Stimulated activated naive B cell treated with anti-CD40 and anti-IgM and Interleukin-4, amounts not matched to agents 10 μg/mL and 1 μg/mL and 100 μg/mL, for 72 hours (primary cell): Measurements from ENCODE around the gene CDC42BPB.
"Not testable (repeated sequence)": the region's sequence is repeated elsewhere in the genome, so short reads cannot be mapped to it uniquely, and the experiment has no call there.

Experiments used
- ATAC-seq, 2 donors: fragments of 150-1000 bp; cut with Tn5 transposase; replicated peaks; 2 replicates each; pipeline ENCODE4 v1.10.0; 2021; ENCODE audit warnings: moderate library complexity in 1 of 2
- DNase-seq: peaks from one replicate; pipeline ENCODE4 v3.0.0; 2021
- H3K27ac Mint-ChIP-seq: one replicate; pipeline ENCODE4 v1.8.0; 2022; ENCODE audit warnings: mild to moderate bottlenecking, mixed read lengths
- H3K27me3 Mint-ChIP-seq, 2 donors: one replicate each; pipeline ENCODE4 v1.8.0; 2022; ENCODE audit warnings: mixed read lengths in 2 of 2
- H3K36me3 Mint-ChIP-seq, 2 donors: one replicate each; pipeline ENCODE4 v1.8.0; 2022; ENCODE audit warnings: mixed read lengths in 2 of 2, mild to moderate bottlenecking in 1 of 2
- H3K4me1 Mint-ChIP-seq, 2 donors: one replicate each; pipeline ENCODE4 v1.8.0; 2022; ENCODE audit warnings: mixed read lengths in 2 of 2, mild to moderate bottlenecking in 1 of 2
- H3K4me3 Mint-ChIP-seq, 2 donors: one replicate each; pipeline ENCODE4 v1.8.0; 2022; ENCODE audit warnings: mild to moderate bottlenecking in 2 of 2, mixed read lengths in 2 of 2, moderate library complexity in 1 of 2
- H3K9me3 Mint-ChIP-seq, 2 donors: one replicate each; pipeline ENCODE4 v1.8.0; 2022; ENCODE audit warnings: mixed read lengths in 2 of 2, mild to moderate bottlenecking in 1 of 2

CDC42BPB gene

DNA sequence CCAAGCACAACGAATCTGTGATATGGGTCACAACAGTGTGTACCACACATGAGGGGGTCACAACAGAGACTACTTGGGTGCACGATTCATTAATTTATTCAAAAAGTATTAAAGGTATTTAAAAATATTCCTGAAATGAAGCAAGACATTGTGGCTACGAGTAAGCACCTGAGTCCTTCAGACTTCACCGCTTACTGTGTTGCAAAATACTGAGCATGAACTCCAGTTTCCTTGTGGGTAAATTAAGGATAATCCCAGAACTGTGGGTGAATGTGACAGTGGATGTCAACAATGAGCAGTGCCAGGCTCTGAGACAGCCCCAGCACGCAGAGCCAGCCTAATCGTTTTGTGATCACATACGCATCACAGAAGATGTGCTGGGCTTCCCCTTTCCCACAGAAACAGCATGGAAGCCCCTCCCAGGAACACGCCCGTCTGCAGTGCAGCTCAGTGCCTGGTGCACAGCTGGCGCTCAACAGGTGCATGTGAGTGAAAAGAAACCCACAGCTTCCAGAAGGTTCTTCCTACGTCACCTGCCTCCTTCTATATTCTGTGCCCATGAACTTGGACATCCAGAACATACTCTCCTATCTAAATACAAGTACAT is 29.1 kb downstream of the CDC42BPB start:
- Mint-ChIP-seq H3K27ac (no peak overlapping the region), H3K9me3 (peaks cover 0 to 2% of the 10 kb centered on the region in 2 donors), H3K4me1 (peaks cover 8 to 14% of the 10 kb centered on the region in 2 donors), H3K27me3 (no peaks in the 10 kb centered on the region), H3K36me3 (peaks cover 6 to 7% of the 10 kb centered on the region in 2 donors), H3K4me3 (no peak overlapping the region)
- DNase-seq (no peak), ATAC-seq (peak in 1 of 2 donors; percentile 57)

DNA sequence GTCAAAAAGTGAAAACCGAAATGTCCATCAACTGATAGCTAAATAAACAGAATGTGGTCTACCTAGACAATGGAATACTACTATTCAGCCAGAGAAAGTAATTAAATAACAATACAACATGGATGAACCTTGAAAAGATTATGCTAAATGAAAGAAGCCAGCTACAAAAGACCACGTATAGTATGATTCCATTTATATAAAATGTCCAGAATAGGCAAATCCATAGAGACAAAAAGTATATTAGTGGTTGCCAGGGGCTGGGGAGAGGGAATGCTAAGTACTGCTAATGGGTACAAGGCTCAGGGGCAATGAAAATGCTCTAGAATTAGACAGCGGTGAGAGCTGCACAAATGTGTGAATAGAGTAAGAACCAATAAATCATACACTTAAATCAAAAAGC is 29.9 kb downstream of the CDC42BPB start:
- no peak overlapping the region for H3K4me3 Mint-ChIP-seq
- peaks cover 0 to 2% of the 10 kb centered on the region in 2 donors for H3K9me3 Mint-ChIP-seq
- no peak overlapping the region for H3K27ac Mint-ChIP-seq
- H3K36me3 Mint-ChIP-seq = peaks cover 6 to 7% of the 10 kb centered on the region in 2 donors
- no peak for ATAC-seq
- no peak for DNase-seq
- H3K4me1 Mint-ChIP-seq = peaks cover 8 to 20% of the 10 kb centered on the region in 2 donors
- peaks cover 0 to under 1% of the 10 kb centered on the region in 2 donors for H3K27me3 Mint-ChIP-seq

DNA sequence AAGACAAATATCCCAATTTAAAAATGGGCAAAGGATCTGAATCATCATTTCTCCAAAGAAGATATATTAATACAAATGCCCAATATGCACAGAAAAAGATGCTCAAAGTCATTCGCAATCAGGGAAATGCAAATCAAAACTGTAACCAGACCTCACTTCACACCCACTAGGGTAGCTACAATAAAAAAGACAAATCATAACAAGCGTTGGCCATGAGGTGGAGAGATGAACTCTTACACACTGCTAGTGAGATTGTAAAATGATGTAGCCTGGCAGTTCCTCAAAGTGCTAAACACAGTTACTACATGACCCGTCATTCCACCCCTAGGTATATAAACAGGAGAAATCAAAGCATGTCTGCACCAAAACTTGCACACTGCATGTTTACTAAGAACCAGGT is 30.4 kb downstream of the CDC42BPB start:
- Mint-ChIP-seq H3K27ac (no peak overlapping the region), H3K36me3 (peaks cover 6 to 7% of the 10 kb centered on the region in 2 donors), H3K4me1 (peaks cover 12 to 24% of the 10 kb centered on the region in 2 donors)

DNA sequence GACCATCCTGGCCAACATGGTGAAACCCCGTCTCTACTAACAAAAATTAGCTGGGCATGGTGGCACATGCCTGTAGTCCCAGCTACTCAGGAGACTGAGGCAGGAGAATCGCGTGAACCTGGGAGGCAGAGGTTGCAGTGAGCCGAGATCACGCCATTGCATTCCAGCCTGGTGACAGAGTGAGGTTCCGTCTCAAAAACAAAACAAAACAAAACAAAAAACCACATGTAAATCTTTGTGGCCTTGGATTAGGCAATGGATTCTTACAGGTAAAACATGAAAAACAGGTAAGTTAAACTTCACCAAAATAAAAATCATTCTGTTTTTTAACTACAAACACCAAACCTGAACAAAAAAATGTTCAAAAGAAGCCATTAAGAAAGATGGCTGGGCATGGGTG is 31.2 kb downstream of the CDC42BPB start:
- peaks cover 12 to 26% of the 10 kb centered on the region in 2 donors for H3K4me1 Mint-ChIP-seq
- not testable (repeated sequence) for H3K27ac Mint-ChIP-seq, H3K9me3 Mint-ChIP-seq, ATAC-seq, DNase-seq, H3K4me3 Mint-ChIP-seq
- peaks cover 0 to 12% of the 10 kb centered on the region in 2 donors for H3K27me3 Mint-ChIP-seq
- peaks cover 8 to 13% of the 10 kb centered on the region in 2 donors for H3K36me3 Mint-ChIP-seq

More for the DNA sequence above, 30.4 kb downstream of the CDC42BPB start:
- Mint-ChIP-seq H3K27me3 (peaks cover 0 to 5% of the 10 kb centered on the region in 2 donors), H3K9me3 (peaks cover 0 to 2% of the 10 kb centered on the region in 2 donors), H3K4me3 (no peak overlapping the region)
- ATAC-seq = no peak
- no peak for DNase-seq

DNA sequence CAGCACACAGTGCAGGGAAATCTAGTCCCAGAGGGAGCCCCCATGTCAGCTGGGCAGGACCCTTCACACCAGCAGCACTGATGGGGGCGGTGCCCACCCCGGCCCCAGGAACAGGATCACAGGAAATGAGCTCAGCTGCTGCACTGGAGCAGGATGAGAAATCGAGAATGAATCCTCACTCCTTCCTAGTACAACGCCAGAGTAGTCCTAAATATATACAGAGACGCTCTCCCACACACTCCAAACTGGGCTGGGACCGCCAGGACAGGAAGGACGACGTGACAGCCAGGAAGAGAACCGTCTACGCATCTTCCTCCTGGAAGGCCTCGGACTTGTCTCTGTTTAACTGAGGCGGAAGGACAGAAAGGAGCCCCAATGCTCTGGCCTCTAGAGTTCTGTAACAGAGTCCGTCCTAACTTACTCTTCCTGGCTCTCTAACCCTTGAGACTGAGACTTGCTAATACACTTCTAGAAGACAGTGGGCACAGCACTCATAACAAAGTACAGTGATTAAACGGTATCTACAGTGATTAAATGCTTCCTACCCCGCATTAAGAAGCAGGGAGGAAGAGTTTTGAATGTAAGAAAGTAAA is 33.4 kb downstream of the CDC42BPB start:
- H3K27me3 Mint-ChIP-seq = peaks cover 0 to 12% of the 10 kb centered on the region in 2 donors
- ATAC-seq (no peak), DNase-seq (no peak)
- peaks cover 0 to 2% of the 10 kb centered on the region in 2 donors for H3K9me3 Mint-ChIP-seq
- H3K36me3 Mint-ChIP-seq = peaks cover 13 to 24% of the 10 kb centered on the region in 2 donors
- no peak overlapping the region for H3K27ac Mint-ChIP-seq
- peaks cover 14 to 24% of the 10 kb centered on the region in 2 donors for H3K4me1 Mint-ChIP-seq
- no peak overlapping the region for H3K4me3 Mint-ChIP-seq

DNA sequence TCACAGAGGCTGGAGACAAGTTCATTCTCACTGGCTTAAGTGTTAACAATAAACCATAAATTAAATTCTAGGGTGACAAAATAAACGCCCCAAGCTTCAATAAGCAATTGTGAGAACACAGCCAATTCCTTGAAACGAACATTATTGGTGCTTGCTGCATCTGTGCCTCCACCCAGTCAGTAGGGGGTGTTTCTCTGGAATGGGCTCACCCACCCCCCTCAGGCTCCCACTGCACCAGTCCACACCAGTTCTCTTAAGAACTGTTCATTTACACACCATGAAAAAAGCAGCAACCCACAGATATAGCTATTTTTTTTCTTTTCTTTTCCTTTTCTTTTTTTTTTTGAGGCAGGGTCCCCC is 34.7 kb downstream of the CDC42BPB start:
- peaks cover 13 to 24% of the 10 kb centered on the region in 2 donors for H3K4me1 Mint-ChIP-seq
- H3K27ac Mint-ChIP-seq = no peak overlapping the region
- peaks cover 15 to 28% of the 10 kb centered on the region in 2 donors for H3K36me3 Mint-ChIP-seq
- peaks cover 0 to 12% of the 10 kb centered on the region in 2 donors for H3K27me3 Mint-ChIP-seq
- no peak for DNase-seq
- H3K4me3 Mint-ChIP-seq = no peak overlapping the region
- peaks cover 0 to 2% of the 10 kb centered on the region in 2 donors for H3K9me3 Mint-ChIP-seq
- ATAC-seq = no peak

DNA sequence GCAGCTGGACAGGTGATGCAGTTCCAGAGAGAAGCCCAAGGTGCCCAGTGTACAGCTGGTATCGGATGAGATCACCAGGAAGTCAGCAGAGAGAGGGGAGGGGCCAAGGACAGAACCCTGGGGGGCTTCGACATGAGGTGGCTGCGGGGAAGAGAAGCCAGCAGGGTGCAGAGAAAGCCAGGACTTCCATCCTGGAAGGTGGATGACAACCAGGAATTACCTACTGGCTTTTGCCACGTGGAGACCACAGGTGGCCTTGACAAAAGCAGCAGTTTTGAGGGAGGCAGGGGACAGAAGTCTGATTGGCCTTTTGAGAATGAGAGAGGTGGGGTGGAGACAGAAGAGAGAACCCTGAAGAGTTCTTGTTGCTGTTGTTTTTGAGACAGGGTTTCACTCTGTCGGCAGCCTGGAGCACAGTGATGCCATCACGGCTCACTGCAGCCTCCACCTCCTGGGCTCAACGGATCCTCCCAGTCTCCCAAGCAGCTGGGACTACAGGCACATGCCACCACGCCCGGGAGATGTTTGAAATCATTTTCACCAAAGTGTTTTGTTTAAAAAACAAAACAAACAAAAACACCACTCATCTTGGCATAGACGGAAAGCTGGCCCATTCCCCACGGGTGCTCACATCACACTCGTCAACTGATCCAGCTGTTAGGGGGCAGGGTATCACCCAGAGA is 35.2 kb downstream of the CDC42BPB start:
- Mint-ChIP-seq H3K27me3 (peaks cover 0 to 12% of the 10 kb centered on the region in 2 donors), H3K4me3 (no peak overlapping the region), H3K36me3 (peaks cover 15 to 28% of the 10 kb centered on the region in 2 donors), H3K9me3 (peaks cover 0 to 2% of the 10 kb centered on the region in 2 donors), H3K4me1 (peaks cover 14 to 24% of the 10 kb centered on the region in 2 donors), H3K27ac (no peak overlapping the region)
- ATAC-seq = no peak
- DNase-seq = no peak

DNA sequence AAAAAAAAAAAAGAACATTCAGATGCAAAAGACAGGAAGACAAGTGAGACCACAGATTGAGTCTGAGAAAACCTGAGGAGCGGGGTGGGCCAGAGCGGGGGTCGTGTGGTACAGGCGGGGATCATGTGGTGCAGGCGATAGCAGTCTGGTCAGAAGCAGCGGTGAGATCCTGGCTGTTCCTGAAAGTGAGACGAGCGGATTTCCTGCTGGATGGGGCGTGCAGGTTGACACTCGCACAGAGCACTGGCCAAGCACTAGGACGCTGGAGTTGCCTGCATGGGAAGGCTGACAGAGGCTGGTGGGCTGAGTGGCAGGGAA is 35.7 kb downstream of the CDC42BPB start:
- no peak for DNase-seq
- H3K9me3 Mint-ChIP-seq = no peaks in the 10 kb centered on the region
- H3K27me3 Mint-ChIP-seq = peaks cover 0 to 12% of the 10 kb centered on the region in 2 donors
- H3K27ac Mint-ChIP-seq = no peak overlapping the region
- H3K4me1 Mint-ChIP-seq = peaks cover 14 to 24% of the 10 kb centered on the region in 2 donors
- peak overlapping the region in 1 of 2 donors; percentile 68 for H3K4me3 Mint-ChIP-seq
- peaks cover 11 to 24% of the 10 kb centered on the region in 2 donors for H3K36me3 Mint-ChIP-seq
- no peak for ATAC-seq

DNA sequence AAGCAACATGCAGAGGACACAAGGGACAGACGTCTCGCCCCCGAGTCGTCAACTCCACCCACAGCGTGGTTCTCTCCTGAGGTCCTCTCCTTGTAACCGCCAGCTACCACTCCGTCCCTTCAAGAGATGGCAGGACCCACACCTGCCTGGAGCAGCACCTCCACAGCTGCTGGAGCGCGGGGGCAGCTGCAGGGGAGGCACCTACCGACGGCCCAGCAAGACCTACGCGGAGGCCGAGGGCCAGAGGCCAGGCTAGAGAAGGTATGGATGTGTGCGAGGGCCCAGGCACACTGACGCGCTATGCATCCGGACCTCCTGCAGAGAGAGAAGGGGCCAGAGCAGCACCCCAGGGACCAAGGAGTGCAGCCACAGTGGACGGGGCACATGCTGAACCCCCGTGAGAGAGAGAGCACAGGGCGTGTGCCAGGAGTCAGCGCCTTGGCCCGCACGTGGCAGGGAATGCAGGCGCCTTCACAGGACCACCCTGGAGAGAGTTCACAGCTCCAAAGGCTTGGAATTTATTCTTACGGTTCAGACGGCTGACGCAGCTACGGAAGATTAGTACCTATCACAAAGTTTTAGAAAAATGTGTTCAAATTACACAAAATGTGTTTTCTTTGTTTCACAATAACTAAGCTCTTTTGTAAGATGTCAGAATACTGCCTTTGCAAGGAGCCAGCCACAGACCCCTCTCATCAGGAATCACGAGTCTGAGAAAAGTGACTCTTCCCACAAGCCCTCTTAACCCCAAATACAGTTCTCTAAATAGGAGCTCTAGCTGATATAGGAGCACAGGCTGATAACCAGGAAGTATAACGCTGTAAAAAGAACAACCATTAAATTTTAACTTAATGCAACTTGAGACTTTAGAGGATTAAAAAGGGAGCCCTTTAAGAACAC is 36.8 kb downstream of the CDC42BPB start:
- Mint-ChIP-seq H3K27ac (no peak overlapping the region), H3K9me3 (no peaks in the 10 kb centered on the region), H3K4me1 (peaks cover 14 to 28% of the 10 kb centered on the region in 2 donors), H3K36me3 (peaks cover 9 to 21% of the 10 kb centered on the region in 2 donors), H3K4me3 (no peak overlapping the region), H3K27me3 (peaks cover 0 to 12% of the 10 kb centered on the region in 2 donors)
- DNase-seq (no peak), ATAC-seq (no peak)

DNA sequence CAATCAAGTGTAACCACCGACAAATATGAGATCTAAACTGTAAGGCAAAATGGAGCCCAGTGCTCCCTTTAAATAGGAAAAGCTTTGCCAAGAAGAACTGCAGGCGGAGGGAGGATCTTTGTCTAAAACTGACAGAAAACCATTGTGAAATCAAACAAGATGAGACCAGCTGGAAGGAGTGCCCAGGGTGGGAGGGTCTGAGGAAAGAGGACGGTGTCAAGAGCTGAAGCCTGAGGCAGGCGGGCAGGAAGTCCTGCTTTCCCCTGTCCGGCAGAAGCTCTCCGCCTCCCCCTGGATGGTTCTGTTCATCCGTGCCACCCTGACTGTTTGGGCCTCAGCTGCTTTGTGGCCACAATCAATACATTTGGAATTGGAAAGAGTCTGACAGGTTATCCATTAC is 37.5 kb downstream of the CDC42BPB start:
- DNase-seq (no peak), ATAC-seq (no peak)
- Mint-ChIP-seq H3K36me3 (peaks cover 9 to 21% of the 10 kb centered on the region in 2 donors), H3K4me3 (no peak overlapping the region), H3K27ac (no peak overlapping the region), H3K9me3 (no peaks in the 10 kb centered on the region), H3K4me1 (peaks cover 16 to 32% of the 10 kb centered on the region in 2 donors), H3K27me3 (peaks cover 0 to 12% of the 10 kb centered on the region in 2 donors)

DNA sequence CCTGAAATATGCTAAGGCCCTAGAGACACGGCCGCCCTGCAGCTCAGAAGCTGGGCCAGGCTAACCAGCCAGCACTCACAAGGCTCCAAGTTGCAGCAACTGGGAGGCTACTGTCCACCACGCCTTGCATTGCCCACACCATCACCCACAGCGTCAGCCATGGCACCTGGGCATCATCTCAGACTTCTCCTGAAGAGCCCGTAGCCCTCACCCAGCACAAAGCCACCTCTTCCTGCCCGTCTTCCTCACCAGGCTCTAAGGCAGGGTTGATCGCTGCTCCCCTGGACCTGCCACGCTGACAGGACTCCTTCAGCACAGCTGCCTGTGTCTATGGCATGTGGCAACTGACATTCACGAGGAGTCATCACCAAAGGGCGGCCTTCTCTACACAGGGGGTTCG is 38.1 kb downstream of the CDC42BPB start:
- Mint-ChIP-seq H3K36me3 (peaks cover 9 to 25% of the 10 kb centered on the region in 2 donors), H3K27me3 (peaks cover 0 to 12% of the 10 kb centered on the region in 2 donors), H3K27ac (no peak overlapping the region), H3K4me1 (peaks cover 20 to 37% of the 10 kb centered on the region in 2 donors), H3K4me3 (no peak overlapping the region), H3K9me3 (no peaks in the 10 kb centered on the region)
- DNase-seq = no peak
- ATAC-seq = no peak

DNA sequence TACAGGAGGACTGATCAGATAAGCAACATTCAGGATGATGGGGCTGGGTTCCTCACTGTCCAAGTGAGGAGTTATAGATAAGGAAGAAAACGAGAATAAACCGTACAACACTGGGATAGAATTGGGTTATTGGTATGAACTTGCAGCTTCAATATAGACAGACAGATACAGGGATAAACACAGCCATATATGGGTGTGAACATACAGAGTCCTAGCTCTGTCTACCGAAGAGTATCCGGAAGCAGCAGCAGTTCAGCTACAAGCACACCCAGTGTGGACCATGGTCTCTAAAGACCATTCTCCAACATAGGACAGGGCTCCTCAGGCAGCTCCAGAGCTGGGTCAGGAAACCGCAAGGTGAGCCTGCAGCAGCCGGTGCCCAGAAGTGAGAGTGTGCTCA is 40.8 kb downstream of the CDC42BPB start:
- Mint-ChIP-seq H3K27me3 (peaks cover 0 to 4% of the 10 kb centered on the region in 2 donors), H3K9me3 (no peaks in the 10 kb centered on the region)

DNA sequence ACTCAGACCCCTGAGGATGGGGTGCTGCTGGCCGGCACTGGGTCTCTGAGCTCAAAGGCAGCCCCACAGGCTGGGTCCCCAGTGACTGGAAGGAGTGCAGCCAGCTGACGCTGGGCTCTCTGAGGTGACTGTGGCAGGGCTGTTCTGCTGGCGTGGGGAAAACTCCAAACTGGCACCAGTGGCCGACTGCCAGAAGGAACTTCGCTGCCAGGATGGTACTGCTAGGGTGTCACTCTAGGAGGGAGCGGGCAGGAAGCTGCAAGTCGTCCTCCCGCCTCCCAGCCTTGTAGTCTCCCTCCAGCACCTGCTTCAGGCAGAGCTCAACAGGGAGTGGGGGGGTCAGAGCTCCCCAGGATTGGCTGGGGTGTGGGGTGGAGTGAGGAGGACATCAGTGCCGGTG is 41.3 kb downstream of the CDC42BPB start:
- Mint-ChIP-seq H3K4me1 (peaks cover 12 to 14% of the 10 kb centered on the region in 2 donors), H3K27ac (no peak overlapping the region), H3K9me3 (no peaks in the 10 kb centered on the region), H3K4me3 (no peak overlapping the region), H3K27me3 (no peaks in the 10 kb centered on the region), H3K36me3 (peaks cover 14 to 27% of the 10 kb centered on the region in 2 donors)
- ATAC-seq (no peak), DNase-seq (no peak)

More for the DNA sequence above, 40.8 kb downstream of the CDC42BPB start:
- ATAC-seq (no peak), DNase-seq (no peak)
- Mint-ChIP-seq H3K36me3 (peaks cover 11 to 25% of the 10 kb centered on the region in 2 donors), H3K4me3 (no peak overlapping the region), H3K4me1 (peaks cover 12 to 18% of the 10 kb centered on the region in 2 donors), H3K27ac (no peak overlapping the region)

DNA sequence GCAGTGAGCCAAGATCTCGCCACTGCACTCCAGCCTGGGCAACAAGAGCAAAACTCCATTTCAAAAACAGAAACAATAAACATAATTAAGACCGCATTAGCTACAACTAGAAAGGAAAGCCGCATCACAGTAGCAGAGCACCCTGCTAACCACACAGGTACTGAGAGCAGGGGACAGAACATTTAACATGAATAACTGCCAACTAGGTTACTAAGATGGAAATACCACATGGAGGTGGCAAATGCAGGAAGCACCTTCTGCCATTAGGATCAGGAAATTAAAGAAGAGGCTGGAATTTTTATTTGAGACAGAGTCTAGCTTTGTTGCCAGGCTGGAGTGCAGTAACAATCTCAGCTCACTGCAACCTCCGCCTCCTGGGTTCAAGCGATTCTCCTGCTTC is 41.9 kb downstream of the CDC42BPB start:
- H3K27ac Mint-ChIP-seq = no peak overlapping the region

More for the DNA sequence above, 41.9 kb downstream of the CDC42BPB start:
- no peak for DNase-seq
- Mint-ChIP-seq H3K27me3 (no peaks in the 10 kb centered on the region), H3K4me3 (no peak overlapping the region), H3K9me3 (no peaks in the 10 kb centered on the region), H3K36me3 (peaks cover 12 to 26% of the 10 kb centered on the region in 2 donors), H3K4me1 (peaks cover 12 to 14% of the 10 kb centered on the region in 2 donors)
- ATAC-seq = no peak
